ENCODE measurements around the gene IGLL5. TPM values are rescaled to one million over a fixed set of nuclear protein-coding genes. Genes with fewer than 3 reads are reported as not detected.

The IGLL5 gene
- total RNA-seq, 1 donor from 2014 or later = not detected

DNA sequence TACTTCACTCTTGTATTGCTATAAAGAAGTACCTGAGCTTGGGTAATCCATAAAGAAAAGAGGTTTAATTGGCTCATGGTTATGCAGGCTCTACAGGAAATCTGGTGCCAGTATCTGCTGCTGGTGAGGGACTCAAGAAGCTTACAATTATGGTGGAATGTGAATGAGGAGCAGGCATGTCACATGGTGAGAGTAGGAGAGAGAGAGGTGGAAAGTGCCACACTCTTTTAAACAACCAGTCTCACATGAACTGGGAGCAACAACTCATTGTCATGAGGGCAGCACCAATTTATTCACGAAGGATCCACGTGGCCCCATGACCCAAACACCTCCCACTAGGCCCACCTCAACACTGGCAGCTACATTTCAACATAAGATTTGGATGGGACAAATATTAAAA lies 24.6 kb upstream of the IGLL5 start:
- DNase-seq (ENCODE audit: low read depth in 2 of 2) = no peak

DNA sequence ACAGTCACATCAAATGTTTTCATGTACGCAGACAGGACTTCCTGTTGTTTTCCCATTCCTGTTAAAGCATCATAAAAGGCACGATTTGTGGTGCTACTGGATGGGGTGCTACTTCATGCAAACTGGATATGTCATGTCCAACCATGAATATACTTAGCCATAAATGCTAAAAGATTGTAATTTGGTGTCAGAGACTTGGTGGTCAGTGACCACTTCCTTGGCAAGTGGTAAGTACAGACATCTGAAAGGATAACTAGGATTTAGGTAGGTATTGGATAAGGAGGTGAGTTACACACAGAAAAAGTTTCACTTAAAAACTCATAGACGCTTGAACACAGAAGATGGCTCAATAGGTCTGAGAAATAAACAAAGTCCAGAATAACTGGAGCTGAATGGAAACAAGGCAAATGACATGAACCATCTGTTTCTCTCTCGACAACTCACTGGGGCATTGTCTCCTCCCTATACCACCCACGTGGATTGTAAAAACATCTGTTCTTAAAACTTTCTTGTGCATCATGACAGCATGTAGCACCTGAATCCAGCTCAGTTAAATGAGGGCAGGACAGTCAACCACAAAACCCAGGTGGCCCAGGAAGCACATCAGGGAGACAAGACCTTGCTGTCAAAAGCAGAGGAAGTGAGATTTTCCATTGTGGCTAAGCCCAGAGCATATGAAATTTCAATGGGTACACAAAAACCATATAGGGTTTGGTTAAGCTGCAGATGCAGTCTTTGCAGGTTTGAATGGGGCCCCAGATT lies 22.1 kb upstream of the IGLL5 start:
- DNase-seq (ENCODE audit: low read depth in 2 of 2) = no peak

DNA sequence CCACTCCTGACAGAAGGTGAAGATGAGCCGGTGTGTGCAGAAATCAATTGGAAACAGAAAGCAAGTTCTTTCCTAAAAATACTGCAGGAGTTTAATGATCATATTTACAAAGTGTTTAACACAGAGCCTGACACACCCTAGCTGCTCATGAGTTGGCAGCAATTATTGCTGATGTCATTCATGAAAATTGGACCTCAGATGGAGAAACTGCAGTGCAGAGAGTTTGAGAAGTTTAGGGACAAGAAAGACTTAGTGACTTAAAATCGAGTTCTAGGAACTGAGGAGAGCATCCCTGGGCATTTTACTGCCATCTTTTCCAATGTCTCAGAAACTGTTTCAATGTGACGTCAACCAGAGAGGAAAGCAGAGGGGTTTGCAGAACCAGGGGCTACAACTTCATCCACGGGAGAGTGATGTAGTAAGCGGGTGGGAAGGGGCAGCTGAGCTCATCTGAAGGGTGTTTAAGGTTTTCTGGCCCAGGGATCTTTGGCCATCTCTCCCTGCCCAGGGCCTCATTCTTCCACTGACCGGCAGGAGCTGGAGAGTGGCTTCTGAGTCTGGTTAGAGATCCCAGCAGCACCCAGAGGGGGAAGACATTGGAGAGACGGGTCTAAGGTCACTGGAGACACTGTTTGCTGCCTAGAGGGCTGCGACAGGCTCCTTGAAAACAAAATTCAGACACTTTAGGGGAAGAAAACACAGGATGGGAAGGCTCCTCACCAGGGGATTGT lies 21.1 kb upstream of the IGLL5 start:
- DNase-seq (ENCODE audit: low read depth in 2 of 2) = no peak

DNA sequence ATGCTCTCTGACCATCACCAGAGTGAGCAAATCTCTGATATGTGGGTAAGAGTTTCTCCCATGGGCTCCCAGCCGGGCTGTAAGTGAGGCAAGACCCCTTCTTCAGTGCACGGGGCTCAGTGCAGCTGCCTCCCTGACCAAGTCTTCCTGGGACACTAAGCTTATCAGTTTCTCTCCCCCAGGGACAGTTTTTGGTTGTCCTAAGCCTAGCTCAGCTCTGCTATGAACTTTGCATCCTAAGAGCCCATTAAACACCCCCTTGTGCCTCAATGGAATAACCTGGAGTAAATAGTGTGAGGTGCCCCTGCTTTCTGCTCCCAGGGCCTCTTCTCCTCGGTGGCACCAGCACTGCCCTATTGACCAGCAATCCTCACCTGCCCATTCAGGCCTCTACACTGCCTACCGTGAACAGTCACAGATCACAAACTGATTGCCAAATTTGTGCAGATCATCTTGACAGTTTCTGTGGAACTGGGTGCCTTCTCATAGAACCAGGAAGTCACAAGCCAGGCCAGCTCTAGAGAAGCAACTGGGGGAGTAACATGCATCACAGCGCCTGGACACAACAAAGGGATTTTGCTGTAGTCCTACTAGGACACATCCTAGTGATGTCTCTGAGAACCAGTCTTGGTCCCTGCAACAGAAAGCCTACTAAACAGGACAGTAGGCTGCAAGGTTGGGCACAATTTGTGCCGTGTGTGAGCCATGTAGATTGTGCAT lies 19.5 kb upstream of the IGLL5 start:
- DNase-seq (ENCODE audit: low read depth in 2 of 2) = no peak

DNA sequence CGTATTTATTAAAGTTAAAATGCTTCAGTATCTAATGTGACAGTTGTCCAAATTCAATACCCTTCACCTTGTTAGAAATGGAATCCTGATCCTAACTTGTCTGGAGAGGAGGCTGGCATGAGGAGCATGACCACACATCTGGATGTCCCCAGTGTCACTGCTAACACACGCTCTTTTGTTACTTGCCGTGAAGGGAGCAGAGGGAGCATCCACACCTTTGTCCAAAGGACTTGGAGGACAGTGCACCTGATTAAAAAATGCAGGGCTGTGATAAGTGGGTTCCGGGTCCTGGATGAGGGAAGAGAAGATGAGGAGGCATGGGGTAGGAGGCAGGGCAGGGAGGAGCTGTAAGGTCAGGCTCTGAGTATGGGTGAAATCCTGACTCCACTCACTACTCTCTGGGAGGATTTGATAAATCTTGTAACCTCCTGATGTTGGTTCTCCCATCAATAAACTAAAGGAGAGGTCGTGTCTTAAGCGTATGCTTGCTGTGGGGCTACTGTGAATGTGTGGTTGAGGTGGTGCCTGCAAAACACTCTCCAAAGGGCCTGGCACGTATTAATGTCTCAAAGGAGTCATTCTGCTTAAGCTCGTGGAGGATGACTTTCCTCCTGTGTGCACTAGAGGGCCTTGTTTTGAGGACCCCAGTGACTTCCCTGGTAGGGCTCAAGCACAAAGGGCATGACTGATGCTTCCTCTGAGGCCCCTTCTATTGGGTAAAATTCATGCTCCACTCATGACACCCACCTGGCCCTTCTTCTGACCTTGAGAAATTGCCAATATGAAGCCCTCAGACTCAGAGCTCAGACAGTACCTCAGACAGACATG lies 16.8 kb upstream of the IGLL5 start:
- no peak for DNase-seq (ENCODE audit: low read depth in 2 of 2)

DNA sequence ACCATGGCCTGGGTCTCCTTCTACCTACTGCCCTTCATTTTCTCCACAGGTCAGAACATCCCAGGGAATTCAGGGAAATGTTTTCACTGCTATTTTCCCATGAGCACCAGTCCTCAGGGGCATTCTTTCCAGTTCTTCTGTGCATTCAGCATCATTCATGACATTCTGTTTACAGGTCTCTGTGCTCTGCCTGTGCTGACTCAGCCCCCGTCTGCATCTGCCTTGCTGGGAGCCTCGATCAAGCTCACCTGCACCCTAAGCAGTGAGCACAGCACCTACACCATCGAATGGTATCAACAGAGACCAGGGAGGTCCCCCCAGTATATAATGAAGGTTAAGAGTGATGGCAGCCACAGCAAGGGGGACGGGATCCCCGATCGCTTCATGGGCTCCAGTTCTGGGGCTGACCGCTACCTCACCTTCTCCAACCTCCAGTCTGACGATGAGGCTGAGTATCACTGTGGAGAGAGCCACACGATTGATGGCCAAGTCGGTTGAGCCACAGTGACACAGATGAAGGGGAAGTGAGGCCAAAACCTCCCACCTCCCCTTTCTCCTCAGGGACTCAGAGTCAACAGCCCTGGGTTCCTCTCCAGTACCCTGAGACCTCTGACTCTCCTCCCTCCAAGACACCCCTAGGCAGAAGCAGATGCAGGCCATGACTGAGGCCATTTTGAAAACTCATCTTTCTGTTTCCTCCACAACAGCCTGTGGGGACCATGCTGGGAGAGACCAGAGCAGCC lies 15.9 kb upstream of the IGLL5 start:
- DNase-seq (ENCODE audit: low read depth in 2 of 2) = no peak

DNA sequence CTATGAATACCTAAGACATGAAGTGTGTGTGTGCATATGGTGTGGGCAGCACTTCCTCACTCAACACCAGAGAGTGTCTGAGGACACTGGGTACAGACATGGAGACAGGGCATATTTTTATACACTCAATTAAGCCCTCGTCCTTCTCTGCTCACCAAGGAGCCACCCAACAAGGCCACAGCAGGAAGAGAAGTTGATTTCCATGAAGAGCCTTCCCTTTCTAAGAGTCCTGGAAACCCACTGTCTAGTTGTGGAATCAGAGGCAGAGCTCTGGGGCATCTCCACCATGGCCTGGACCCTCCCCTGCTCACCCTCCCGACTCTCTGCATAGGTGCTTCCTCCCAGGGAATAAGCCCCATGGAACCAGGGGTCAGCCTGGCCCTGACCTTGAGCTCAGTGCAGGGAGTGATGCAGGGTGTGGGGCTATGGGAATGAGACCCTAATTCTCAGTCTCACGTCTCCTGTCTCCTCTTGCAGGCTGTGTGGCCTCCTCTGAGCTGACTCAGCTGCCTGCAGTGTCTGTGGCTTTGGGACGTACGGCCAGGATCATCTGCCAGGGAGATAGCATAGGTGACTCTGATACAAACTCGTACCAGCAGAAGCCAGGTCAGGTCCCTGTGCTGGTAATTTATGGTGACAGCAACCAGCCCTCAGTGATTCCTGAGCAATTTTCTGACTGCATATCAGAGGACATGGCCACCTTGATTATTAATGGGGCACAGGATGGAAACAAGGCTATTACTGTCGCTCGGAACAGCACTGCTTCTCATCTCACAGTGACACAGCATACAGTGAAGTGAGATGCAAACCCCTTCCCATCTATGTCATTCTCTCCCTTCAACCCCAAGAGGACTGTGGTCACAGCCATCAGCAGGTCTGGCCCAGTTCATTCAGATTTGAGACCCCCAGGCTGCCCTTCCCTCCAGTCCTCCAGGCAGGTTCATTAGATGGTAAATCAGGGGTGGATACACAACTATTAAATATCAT lies 14.6 kb upstream of the IGLL5 start:
- no peak for DNase-seq (ENCODE audit: low read depth in 2 of 2)

DNA sequence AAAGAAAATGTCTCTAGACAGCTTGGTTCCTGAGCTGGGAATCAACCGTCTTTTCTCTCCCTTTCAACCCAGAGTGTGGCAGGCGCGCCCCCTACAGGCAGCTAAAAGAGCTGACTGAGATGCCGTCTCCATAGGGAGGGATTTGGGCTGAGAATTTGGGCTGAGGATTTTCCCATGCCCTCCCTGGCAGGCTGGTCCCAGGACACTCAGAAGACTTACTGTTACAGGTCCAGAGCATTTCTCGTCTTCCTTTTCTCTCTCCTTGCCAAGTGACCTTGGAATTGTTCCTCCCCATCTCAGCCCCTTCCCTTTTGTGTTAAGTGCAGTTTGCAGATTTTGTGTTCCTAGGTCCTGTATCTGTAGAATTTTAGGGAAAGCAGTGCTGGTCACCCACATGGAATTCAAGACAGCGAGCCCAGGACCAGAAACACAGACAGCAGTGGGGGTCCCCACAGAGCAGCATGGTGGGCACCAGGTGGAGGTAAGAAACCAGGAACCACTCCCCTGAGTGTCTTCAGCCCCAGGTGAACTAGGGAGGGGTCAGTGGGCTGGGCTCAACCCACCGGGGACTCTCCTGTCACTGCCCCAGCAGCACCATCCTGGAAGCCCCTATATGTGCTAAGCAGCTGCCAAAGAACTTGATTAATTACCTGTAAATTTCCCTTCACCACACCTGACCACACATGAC lies 9.9 kb upstream of the IGLL5 start:
- DNase-seq (ENCODE audit: low read depth in 2 of 2) = peak; percentile 63 to 64

DNA sequence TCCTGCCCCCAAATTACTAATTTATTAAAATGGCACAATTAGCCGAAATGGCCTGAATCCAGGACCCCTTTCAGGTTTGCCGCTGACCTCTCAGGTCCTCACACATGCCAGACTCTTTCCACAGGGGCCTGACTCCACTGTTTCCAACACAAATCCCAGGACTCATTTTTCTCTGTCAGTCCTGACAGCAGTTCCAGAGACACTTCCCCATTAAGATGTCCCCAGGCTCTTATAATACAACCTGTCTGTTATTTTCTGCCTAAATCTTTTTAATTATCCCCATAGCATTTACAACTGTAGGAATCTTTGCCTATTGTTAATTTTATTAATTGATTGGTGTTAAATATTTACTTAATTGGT lies 9.4 kb upstream of the IGLL5 start:
- no peak for DNase-seq (ENCODE audit: low read depth in 2 of 2)

DNA sequence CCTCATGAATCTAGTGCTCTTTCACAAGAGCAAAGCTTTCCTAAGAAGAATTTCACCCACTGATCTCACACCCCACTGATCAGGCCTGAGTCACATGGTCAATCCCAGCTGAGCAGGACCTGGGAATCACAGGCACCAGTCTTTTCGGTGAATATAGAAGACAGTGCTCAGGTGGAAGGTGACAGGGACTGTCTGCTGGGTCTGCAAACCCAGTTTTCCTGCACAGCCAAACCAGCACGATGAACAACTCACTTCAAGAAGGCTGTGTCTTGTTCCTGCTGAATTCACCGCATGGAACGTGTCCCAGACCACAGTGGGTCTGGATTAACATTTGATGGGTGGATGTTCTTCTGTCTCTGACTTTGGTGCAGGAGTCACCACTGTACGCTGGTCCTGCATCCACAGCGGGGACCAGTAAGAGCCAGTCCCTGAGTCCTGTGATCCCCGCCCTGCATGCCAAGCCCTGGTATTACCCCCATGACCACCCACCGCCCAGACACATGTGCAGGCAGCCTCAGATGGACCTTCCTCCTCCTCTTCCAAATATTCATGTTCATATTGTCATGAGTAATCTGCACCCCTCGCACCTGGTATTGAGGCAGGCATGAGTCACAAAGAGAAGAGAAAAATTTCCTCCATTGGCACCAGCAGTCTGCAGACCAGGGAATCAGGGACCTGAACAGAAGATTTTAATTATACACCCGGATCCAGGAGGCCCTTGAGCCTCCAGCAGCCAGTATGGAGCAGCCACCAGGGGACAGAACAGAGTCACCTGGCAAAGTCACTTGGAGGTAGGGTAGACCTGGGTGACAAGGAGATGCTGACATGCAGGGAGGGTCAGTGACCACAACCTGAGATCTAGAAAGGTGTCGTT lies 8.6 kb upstream of the IGLL5 start:
- no peak for DNase-seq (ENCODE audit: low read depth in 2 of 2)

DNA sequence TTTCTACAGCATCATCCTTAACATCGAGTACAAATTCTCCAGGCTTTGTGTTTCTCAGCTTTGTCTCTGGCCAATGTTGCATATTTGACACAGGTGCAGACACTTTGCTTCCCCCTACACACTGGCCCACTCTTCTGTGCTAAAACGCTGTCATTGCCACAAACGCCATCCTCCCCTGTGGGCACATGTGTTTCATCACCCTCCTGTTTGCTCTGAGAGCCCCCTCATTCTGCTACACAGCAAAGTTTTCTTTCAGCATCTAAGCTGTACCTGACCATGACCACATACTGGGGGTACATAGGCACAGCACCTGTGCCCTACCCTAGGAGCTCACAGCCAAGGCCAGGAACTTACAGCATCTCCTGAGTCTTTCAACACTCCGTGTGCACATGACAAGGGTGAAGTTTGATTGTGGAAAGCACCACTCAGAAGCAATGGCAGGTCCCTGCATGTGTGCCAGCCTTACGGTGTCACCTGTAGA lies 7.9 kb upstream of the IGLL5 start:
- DNase-seq (ENCODE audit: low read depth in 2 of 2) = no peak

DNA sequence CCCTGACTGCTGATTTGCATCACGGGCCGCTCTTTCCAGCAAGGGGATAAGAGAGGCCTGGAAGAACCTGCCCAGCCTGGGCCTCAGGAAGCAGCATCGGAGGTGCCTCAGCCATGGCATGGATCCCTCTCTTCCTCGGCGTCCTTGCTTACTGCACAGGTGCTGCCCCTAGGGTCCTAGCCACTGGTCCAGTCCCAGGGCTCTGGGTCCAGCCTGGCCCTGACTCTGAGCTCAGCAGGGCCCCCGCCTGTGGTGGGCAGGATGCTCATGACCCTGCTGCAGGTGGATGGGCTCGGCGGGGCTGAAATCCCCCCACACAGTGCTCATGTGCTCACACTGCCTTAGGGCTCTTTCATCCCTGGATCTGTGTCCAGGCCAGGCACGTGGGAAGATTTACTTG lies 7.0 kb upstream of the IGLL5 start:
- no peak for DNase-seq (ENCODE audit: low read depth in 2 of 2)

DNA sequence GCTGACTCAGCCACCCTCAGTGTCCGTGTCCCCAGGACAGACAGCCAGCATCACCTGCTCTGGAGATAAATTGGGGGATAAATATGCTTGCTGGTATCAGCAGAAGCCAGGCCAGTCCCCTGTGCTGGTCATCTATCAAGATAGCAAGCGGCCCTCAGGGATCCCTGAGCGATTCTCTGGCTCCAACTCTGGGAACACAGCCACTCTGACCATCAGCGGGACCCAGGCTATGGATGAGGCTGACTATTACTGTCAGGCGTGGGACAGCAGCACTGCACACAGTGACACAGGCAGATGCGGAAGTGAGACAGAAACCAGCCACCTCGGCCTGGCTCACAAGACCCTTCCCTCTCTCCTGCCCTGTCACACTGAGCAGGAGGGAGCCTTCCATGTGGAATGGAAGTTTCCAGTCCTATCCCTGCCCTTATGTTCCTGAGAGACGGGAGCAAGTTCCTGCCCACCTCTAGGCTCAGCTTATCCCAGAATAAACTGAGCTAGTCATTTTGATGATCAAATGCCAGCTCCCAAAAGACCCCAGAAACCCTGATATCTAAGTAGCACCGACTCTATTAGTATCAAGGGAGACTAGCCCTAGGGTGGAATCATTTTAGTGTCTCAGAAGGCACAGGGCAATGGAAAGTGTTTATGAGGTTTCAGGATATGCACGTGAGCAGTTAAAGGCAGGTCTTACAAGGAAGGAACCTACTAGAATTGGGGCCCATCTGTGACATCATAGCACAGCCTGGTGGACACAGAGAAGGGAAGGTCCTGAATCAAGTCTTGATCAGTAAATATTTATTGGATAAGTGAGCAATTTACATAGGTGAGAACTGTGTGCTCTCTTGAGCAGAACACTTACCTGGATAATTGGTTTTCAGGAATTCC lies 6.3 kb upstream of the IGLL5 start:
- no peak for DNase-seq (ENCODE audit: low read depth in 2 of 2)

DNA sequence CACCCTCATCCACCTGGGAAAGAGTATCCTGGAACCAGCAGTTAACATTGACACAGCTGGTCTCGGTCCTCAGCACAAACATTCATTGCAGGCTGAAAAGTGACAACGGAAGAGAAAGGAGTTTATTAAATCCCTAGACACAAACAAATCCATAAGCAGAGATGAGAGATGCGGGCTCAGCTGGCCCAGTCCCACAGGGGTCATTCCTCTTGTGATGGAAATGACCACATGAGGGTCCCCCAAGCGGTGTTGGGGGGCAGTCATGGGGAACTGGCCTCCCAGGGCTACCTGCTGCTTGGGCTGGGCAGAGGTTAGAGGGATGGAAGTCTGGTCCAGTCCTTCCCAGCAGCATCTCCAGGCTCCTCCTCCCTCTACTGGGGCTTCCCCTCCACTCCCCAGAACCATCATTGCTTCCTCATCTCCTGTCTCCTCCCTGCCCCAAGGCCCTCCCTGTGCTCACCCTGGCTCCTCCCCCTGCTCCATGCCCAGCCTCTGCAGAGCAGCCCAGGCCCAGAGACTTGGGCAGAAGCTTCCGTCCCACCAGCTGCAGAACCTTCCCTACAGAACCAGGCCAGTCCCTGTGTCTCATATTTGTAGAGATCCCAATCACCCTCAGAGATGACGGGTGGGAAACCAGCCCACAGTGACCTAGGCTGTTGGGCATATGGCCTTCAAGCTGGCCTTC lies 5.4 kb upstream of the IGLL5 start:
- no peak for DNase-seq (ENCODE audit: low read depth in 2 of 2)

DNA sequence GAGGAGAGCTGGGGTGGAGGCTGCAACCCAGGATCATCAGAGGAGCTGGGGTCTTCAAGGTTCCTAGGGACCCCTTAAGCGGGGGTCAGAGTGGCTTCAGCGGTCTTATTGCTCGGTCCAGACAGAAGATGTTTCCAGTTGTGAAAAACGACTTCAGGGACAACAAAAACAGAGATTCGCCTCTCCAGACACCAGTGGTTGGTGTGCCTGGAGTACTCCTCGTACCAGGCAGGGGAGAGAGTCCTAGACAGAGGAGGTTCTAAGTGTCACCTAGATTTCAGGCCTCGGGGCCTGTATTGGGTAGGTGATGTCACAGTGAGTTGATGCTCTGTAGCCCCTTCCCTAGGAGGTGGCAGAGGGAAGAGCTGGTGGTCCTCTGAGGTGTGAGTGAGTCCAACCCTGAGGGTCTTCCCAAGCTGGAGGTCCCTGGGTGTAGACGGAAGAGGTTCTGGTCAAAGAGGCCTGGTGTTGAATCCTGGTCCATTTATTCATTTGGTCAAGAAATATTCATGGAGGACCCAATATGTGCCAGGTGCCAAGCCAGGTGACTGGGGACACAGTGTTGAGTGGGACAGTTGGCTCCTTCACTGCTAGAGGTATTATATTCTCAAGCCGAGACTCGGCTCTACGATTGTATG lies 4.4 kb upstream of the IGLL5 start:
- DNase-seq (ENCODE audit: low read depth in 2 of 2) = no peak

Data from lung microvascular endothelial cell (primary cell).